H9 (cell line): ENCODE measurements around the gene MMP17. TPM values are rescaled to one million over a fixed set of nuclear protein-coding genes. Genes with fewer than 3 reads are reported as not detected.
A peak's percentile ranks its signal among the peaks of the same experiment; 100 is the strongest.

Source experiments
- DNase-seq: peaks from one replicate; pipeline ENCODE4 v3.0.0-alpha.2; 2017
- H2AFZ ChIP-seq: one replicate; pipeline ENCODE4 v1.6.1; 2013; ENCODE audit warnings: mild to moderate bottlenecking, low read length, control low read depth, moderate library complexity
- H2AK5ac ChIP-seq: 2 replicates; pipeline ENCODE4 v1.6.1; 2013; ENCODE audit warnings: low read length, control low read depth, mixed read lengths; ENCODE audit not compliant: insufficient read length
- H2BK120ac ChIP-seq: one replicate; pipeline ENCODE4 v1.6.1; 2013; ENCODE audit warnings: low read depth, mild to moderate bottlenecking, low read length, control low read depth, inconsistent platforms; ENCODE audit not compliant: poor library complexity, severe bottlenecking
- H2BK12ac ChIP-seq: 2 replicates; pipeline ENCODE4 v1.6.1; 2013; ENCODE audit warnings: low read length, control low read depth, mixed read lengths, low read depth; ENCODE audit not compliant: insufficient read length
- H2BK15ac ChIP-seq: 2 replicates; pipeline ENCODE4 v1.6.1; 2013; ENCODE audit warnings: low read depth, low read length, control low read depth
- H2BK20ac ChIP-seq: one replicate; pipeline ENCODE4 v1.6.1; 2013; ENCODE audit warnings: low read depth, mild to moderate bottlenecking, low read length, control low read depth, inconsistent platforms; ENCODE audit not compliant: poor library complexity, severe bottlenecking
- H2BK5ac ChIP-seq: 2 replicates; pipeline ENCODE4 v1.6.1; 2013; ENCODE audit warnings: low read length, control low read depth, mixed read lengths; ENCODE audit not compliant: insufficient read length
- H3K14ac ChIP-seq: 2 replicates; pipeline ENCODE4 v1.6.1; 2013; ENCODE audit warnings: low read length, control low read depth; ENCODE audit not compliant: insufficient read depth
- H3K18ac ChIP-seq: 2 replicates; pipeline ENCODE4 v1.6.1; 2013; ENCODE audit warnings: low read depth, mild to moderate bottlenecking, mixed read lengths, low read length, control low read depth; ENCODE audit not compliant: insufficient read length
- H3K23ac ChIP-seq: 2 replicates; pipeline ENCODE4 v1.6.1; 2013; ENCODE audit warnings: low read length, control low read depth, mixed read lengths, low read depth; ENCODE audit not compliant: insufficient read length
- H3K23me2 ChIP-seq: 2 replicates; pipeline ENCODE4 v1.6.1; 2013; ENCODE audit warnings: low read depth, mild to moderate bottlenecking, mixed read lengths, low read length, control low read depth; ENCODE audit not compliant: insufficient read length, poor library complexity, severe bottlenecking
- H3K27ac ChIP-seq: 2 replicates; pipeline ENCODE4 v1.5.1; 2013; ENCODE audit warnings: low read length, control low read depth, mixed read lengths, low read depth; ENCODE audit not compliant: insufficient read length
- H3K27me3 ChIP-seq: 2 replicates; pipeline ENCODE4 v1.6.1; 2013; ENCODE audit warnings: low read length, control low read depth, inconsistent platforms; ENCODE audit not compliant: insufficient read depth
- H3K4ac ChIP-seq: 2 replicates; pipeline ENCODE4 v1.6.1; 2013; ENCODE audit warnings: low read depth, mild to moderate bottlenecking, control low read depth, inconsistent platforms, low read length, moderate library complexity
- H3K4me1 ChIP-seq: 2 replicates; pipeline ENCODE4 v1.6.1; 2013; ENCODE audit warnings: low read length, control low read depth, inconsistent platforms; ENCODE audit not compliant: insufficient read depth
- H3K4me2 ChIP-seq: 2 replicates; pipeline ENCODE4 v1.6.1; 2013; ENCODE audit warnings: low read length, control low read depth, mixed read lengths; ENCODE audit not compliant: insufficient read length, insufficient read depth
- H3K56ac ChIP-seq: 2 replicates; pipeline ENCODE4 v1.6.1; 2013; ENCODE audit warnings: low read depth, mild to moderate bottlenecking, mixed read lengths, low read length, control low read depth; ENCODE audit not compliant: insufficient read length
- H3K79me1 ChIP-seq: 2 replicates; pipeline ENCODE4 v1.6.1; 2013; ENCODE audit warnings: low read depth, mild to moderate bottlenecking, moderate library complexity, low read length, control low read depth, inconsistent platforms; ENCODE audit not compliant: insufficient read depth, poor library complexity, severe bottlenecking
- H3K79me2 ChIP-seq: 2 replicates; pipeline ENCODE4 v1.6.1; 2013; ENCODE audit warnings: low read length, control low read depth, inconsistent platforms; ENCODE audit not compliant: insufficient read depth
- H3K9ac ChIP-seq: 2 replicates; pipeline ENCODE4 v1.6.1; 2013; ENCODE audit warnings: low read length, control low read depth, mixed read lengths; ENCODE audit not compliant: insufficient read length; ENCODE audit errors: extremely low read depth
- H3K9me3 ChIP-seq: one replicate; pipeline ENCODE4 v1.6.1; 2013; ENCODE audit warnings: low read depth, low read length, inconsistent platforms; ENCODE audit not compliant: control insufficient read depth
- H3T11ph ChIP-seq: one replicate; pipeline ENCODE4 v1.6.1; 2013; ENCODE audit warnings: mild to moderate bottlenecking, low read length, control low read depth, inconsistent platforms
- H4K20me1 ChIP-seq: one replicate; pipeline ENCODE4 v1.6.1; 2013; ENCODE audit not compliant: control insufficient read depth, insufficient read length, insufficient read depth
- H4K5ac ChIP-seq: 2 replicates; pipeline ENCODE4 v1.6.1; 2013; ENCODE audit warnings: low read depth, mild to moderate bottlenecking, mixed read lengths, low read length, control low read depth; ENCODE audit not compliant: insufficient read length
- H4K8ac ChIP-seq: replicated peaks from 2 replicates; pipeline ENCODE4 v1.6.1; 2013; ENCODE audit warnings: low read length, control low read depth, mixed read lengths, low read depth; ENCODE audit not compliant: insufficient read length
- H4K91ac ChIP-seq: 2 replicates; pipeline ENCODE4 v1.6.1; 2013; ENCODE audit warnings: low read depth, mild to moderate bottlenecking, moderate library complexity, mixed read lengths, low read length, control low read depth; ENCODE audit not compliant: insufficient read length
- H3K27ac Mint-ChIP-seq, 3 experiments: 2 replicates in 2 of 3; 3 replicates in 1 of 3; pipeline ENCODE4 v1.8.0; 2020 to 2021; ENCODE audit warnings: mixed read lengths in 3 of 3, mild to moderate bottlenecking in 1 of 3, moderate library complexity in 1 of 3
- H3K27me3 Mint-ChIP-seq: 2 replicates; pipeline ENCODE4 v1.8.0; 2021; ENCODE audit warnings: low read depth, mild to moderate bottlenecking, moderate library complexity, mixed read lengths
- H3K36me3 Mint-ChIP-seq, 3 experiments: 2 replicates in 2 of 3; 3 replicates in 1 of 3; pipeline ENCODE4 v1.8.0; 2020 to 2021; ENCODE audit warnings: low read depth in 3 of 3, mixed read lengths in 3 of 3; ENCODE audit not compliant: insufficient read depth in 1 of 3
- H3K4me1 Mint-ChIP-seq, 2 experiments: 2 replicates each; pipeline ENCODE4 v1.8.0; 2020; ENCODE audit warnings: mixed read lengths in 2 of 2
- H3K4me3 Mint-ChIP-seq, 2 experiments: 2 replicates in 1 of 2; 3 replicates in 1 of 2; pipeline ENCODE4 v1.8.0; 2020 to 2021; ENCODE audit warnings: mild to moderate bottlenecking in 2 of 2, mixed read lengths in 2 of 2, moderate library complexity in 1 of 2
- H3K9me3 Mint-ChIP-seq, 2 experiments: 2 replicates in 1 of 2; 3 replicates in 1 of 2; pipeline ENCODE4 v1.8.0; 2020; ENCODE audit warnings: mild to moderate bottlenecking in 2 of 2, mixed read lengths in 2 of 2, moderate library complexity in 1 of 2
- CTCF ChIP-seq: fragments of 200-600 bp; sonication (generic); conservative IDR thresholded peaks from 3 replicates; pipeline ENCODE4 v1.8.0; 2021; ENCODE audit warnings: antibody characterized with exemption, mild to moderate bottlenecking
- WGBS: extraction: QIAGEN DNeasy Blood & Tissue Kit; methylation state at CpG from one replicate; pipeline ENCODE4 v1.1.7; 2013; ENCODE audit warnings: missing lambda C conversion rate, low lambda C conversion rate, mixed read lengths; ENCODE audit not compliant: insufficient read length; ENCODE audit errors: extremely low coverage; 5-methylcytosine and 5-hydroxymethylcytosine counted together
- total RNA-seq: library from RNA; stranded (reverse); gene quantifications from 2 replicates; pipeline ENCODE4 v1.2.1, GENCODE V29; 2021

MMP17 gene
- total RNA-seq, 1 experiment from 2014 or later, result 14.8 TPM

GRCh38 chr12:131872154-131873051 is 44.2 kb downstream of the MMP17 start:
- no peaks in the 10 kb centered on the region; the same call in none of the 2 replicates for H3K27me3 Mint-ChIP-seq
- Histone ChIP-seq H3K18ac (no peak overlapping the region), H4K8ac (no peak overlapping the region), H2AK5ac (no peak overlapping the region), H3K4ac (no peak overlapping the region), H2BK20ac (no peak overlapping the region), H3K23ac (no peak overlapping the region), H3K79me2 (no peaks in the 10 kb centered on the region), H3K56ac (no peak overlapping the region), H4K5ac (no peak overlapping the region), H3K27ac (no peak overlapping the region), H4K91ac (no peak overlapping the region), H3K79me1 (no peaks in the 10 kb centered on the region), H3K4me1 (no peaks in the 10 kb centered on the region), H3K14ac (no peak overlapping the region; the same call in 1 of the 2 replicates), H2AFZ (no peak overlapping the region), H4K20me1 (no peaks in the 10 kb centered on the region), H3K9ac (no peak overlapping the region), H3K27me3 (no peaks in the 10 kb centered on the region), H3K23me2 (no peaks in the 10 kb centered on the region), H3T11ph (no peak overlapping the region), H2BK15ac (no peak overlapping the region), H3K9me3 (no peaks in the 10 kb centered on the region), H2BK12ac (no peak overlapping the region), H2BK120ac (no peak overlapping the region), H2BK5ac (no peak overlapping the region), H3K4me2 (no peak overlapping the region)
- H3K4me1 Mint-ChIP-seq, result peaks cover 2% of the 10 kb centered on the region in 2 experiments; a peak in 1 of 4 replicates
- no CpG with 5 or more reads among the region's 21 CpGs for WGBS
- DNase-seq, result no peak
- peaks cover 0 to 10% (median 7%) of the 10 kb centered on the region in 3 experiments; a peak in 5 of 7 replicates for H3K36me3 Mint-ChIP-seq
- TF ChIP-seq CTCF, result no peak
- H3K9me3 Mint-ChIP-seq, result peaks cover 15% of the 10 kb centered on the region in 2 experiments
- H3K27ac Mint-ChIP-seq, result peak overlapping the region; percentile 41 to 90 (median 49); a peak in 2 of 7 replicates
- peak overlapping the region in 1 of 2 experiments; percentile 40; a peak in 2 of 5 replicates for H3K4me3 Mint-ChIP-seq
